Measurements from ENCODE around the gene AGER. TPM values are rescaled to one million over a fixed set of nuclear protein-coding genes. Genes with fewer than 3 reads are reported as not detected.

AGER gene
- total RNA-seq, 1 donor from 2014 or later, result 0.60 TPM

- no peak for DNase-seq (ENCODE audit: low read depth)
Measured at GRCh38 chr6:32168807-32169591, 15.1 kb downstream of the AGER start.

GRCh38 chr6:32168350-32168749, 15.7 kb downstream of the AGER start:
- DNase-seq (ENCODE audit: low read depth), result no peak

GRCh38 chr6:32167761-32168262, 16.2 kb downstream of the AGER start:
- no peak for DNase-seq (ENCODE audit: low read depth)

- no peak for DNase-seq (ENCODE audit: low read depth)
Measured at GRCh38 chr6:32167154-32167760, 16.8 kb downstream of the AGER start.

- no peak for DNase-seq (ENCODE audit: low read depth)
Measured at GRCh38 chr6:32166411-32167061, 17.5 kb downstream of the AGER start.

GRCh38 chr6:32164295-32164694, 19.8 kb downstream of the AGER start, which contains the start of gene EGFL8:
EGFL8 (plus strand) TSS chr6:32164595; CDS start chr6:32166166, 1,571 bp downstream.
- DNase-seq (ENCODE audit: low read depth), result no peak

- no peak for DNase-seq (ENCODE audit: low read depth)
Measured at GRCh38 chr6:32163559-32164258, 20.3 kb downstream of the AGER start.

GRCh38 chr6:32158052-32158451, 26.0 kb downstream of the AGER start:
- DNase-seq (ENCODE audit: low read depth), result no peak

- DNase-seq (ENCODE audit: low read depth), result no peak
Measured at GRCh38 chr6:32156891-32157290, 27.2 kb downstream of the AGER start.

- peak; percentile 68 for DNase-seq (ENCODE audit: low read depth)
Measured at GRCh38 chr6:32154514-32155161, 29.4 kb downstream of the AGER start.

- DNase-seq (ENCODE audit: low read depth), result peak; percentile 83
Measured at GRCh38 chr6:32153564-32154513, 30.2 kb downstream of the AGER start, which contains the start of gene PPT2. PPT2 (plus strand) TSS chr6:32154141; CDS start chr6:32154595, 454 bp downstream.

GRCh38 chr6:32152769-32153563, 31.1 kb downstream of the AGER start:
- peak; percentile 24 for DNase-seq (ENCODE audit: low read depth)

- DNase-seq (ENCODE audit: low read depth), result no peak
Measured at GRCh38 chr6:32151863-32152768, 31.9 kb downstream of the AGER start, which contains the start of gene PRRT1. PRRT1 (minus strand) TSS chr6:32151939; CDS start chr6:32151827, 112 bp downstream.

GRCh38 chr6:32151181-32151862, 32.7 kb downstream of the AGER start:
- no peak for DNase-seq (ENCODE audit: low read depth)

GRCh38 chr6:32149932-32150870, 33.9 kb downstream of the AGER start:
- DNase-seq (ENCODE audit: low read depth), result no peak

- no peak for DNase-seq (ENCODE audit: low read depth)
Measured at GRCh38 chr6:32149092-32149755, 34.8 kb downstream of the AGER start.

All from renal cortical epithelial cell (primary cell).